ENCODE data around the gene SLC26A11. TPM values are rescaled to one million over a fixed set of nuclear protein-coding genes. Genes with fewer than 3 reads are reported as not detected.

The SLC26A11 gene
- total and polyA plus RNA-seq, 2 of the 13 experiments (the other 11 are each of a cell fraction or from before 2014, with no cell fraction given): 8.7 to 13.2 TPM

DNA sequence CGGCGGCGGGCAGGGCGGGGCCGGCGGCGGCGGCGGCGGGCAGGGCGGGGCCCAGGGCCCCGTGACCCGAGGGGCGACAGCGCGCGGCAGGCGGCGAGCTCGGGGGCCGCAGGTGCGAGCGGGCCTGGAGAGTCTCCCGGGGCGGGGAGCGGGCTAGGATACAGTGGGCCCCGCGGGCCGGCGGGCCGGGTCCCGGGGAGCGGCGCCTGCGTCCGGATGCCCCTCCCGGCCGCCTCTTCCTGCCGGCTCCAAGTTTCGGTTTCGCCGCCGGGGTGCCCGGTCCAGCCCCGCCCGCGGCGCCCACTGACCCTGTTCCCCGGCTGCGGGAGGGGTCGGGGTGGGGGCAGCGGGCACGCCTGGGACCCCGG, 40.5 kb downstream of the SLC26A11 start, which contains the start of gene RNF213 (continued):
- TF ChIP-seq ZMAT3 (CRISPR knock-in tag; conservative IDR thresholded peaks at IDR 0.05): no peak
- TF ChIP-seq, protein P1, sequence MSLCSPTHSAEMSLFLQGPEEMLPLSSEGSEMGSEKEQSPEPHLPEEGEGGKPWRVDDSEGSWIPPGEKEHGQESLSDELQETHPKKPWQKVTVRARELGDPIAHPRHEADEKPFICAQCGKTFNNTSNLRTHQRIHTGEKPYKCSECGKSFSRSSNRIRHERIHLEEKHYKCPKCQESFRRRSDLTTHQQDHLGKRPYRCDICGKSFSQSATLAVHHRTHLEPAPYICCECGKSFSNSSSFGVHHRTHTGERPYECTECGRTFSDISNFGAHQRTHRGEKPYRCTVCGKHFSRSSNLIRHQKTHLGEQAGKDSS (CRISPR knock-in tag; IDR thresholded peaks at IDR 0.05; ENCODE audit: borderline replicate concordance, low read depth): no peak
- TF ChIP-seq GPN1 (CRISPR knock-in tag; IDR thresholded peaks at IDR 0.05; ENCODE audit: borderline replicate concordance): no peak
- TF ChIP-seq, protein P2, sequence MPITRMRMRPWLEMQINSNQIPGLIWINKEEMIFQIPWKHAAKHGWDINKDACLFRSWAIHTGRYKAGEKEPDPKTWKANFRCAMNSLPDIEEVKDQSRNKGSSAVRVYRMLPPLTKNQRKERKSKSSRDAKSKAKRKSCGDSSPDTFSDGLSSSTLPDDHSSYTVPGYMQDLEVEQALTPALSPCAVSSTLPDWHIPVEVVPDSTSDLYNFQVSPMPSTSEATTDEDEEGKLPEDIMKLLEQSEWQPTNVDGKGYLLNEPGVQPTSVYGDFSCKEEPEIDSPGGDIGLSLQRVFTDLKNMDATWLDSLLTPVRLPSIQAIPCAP (CRISPR knock-in tag; IDR thresholded peaks at IDR 0.05; ENCODE audit: low read depth): peak; percentile 64; the same call in 1 of the 2 replicates
- no peak for TF ChIP-seq ZFP62 (CRISPR knock-in tag; IDR thresholded peaks at IDR 0.05)
- TF ChIP-seq, protein P3, sequence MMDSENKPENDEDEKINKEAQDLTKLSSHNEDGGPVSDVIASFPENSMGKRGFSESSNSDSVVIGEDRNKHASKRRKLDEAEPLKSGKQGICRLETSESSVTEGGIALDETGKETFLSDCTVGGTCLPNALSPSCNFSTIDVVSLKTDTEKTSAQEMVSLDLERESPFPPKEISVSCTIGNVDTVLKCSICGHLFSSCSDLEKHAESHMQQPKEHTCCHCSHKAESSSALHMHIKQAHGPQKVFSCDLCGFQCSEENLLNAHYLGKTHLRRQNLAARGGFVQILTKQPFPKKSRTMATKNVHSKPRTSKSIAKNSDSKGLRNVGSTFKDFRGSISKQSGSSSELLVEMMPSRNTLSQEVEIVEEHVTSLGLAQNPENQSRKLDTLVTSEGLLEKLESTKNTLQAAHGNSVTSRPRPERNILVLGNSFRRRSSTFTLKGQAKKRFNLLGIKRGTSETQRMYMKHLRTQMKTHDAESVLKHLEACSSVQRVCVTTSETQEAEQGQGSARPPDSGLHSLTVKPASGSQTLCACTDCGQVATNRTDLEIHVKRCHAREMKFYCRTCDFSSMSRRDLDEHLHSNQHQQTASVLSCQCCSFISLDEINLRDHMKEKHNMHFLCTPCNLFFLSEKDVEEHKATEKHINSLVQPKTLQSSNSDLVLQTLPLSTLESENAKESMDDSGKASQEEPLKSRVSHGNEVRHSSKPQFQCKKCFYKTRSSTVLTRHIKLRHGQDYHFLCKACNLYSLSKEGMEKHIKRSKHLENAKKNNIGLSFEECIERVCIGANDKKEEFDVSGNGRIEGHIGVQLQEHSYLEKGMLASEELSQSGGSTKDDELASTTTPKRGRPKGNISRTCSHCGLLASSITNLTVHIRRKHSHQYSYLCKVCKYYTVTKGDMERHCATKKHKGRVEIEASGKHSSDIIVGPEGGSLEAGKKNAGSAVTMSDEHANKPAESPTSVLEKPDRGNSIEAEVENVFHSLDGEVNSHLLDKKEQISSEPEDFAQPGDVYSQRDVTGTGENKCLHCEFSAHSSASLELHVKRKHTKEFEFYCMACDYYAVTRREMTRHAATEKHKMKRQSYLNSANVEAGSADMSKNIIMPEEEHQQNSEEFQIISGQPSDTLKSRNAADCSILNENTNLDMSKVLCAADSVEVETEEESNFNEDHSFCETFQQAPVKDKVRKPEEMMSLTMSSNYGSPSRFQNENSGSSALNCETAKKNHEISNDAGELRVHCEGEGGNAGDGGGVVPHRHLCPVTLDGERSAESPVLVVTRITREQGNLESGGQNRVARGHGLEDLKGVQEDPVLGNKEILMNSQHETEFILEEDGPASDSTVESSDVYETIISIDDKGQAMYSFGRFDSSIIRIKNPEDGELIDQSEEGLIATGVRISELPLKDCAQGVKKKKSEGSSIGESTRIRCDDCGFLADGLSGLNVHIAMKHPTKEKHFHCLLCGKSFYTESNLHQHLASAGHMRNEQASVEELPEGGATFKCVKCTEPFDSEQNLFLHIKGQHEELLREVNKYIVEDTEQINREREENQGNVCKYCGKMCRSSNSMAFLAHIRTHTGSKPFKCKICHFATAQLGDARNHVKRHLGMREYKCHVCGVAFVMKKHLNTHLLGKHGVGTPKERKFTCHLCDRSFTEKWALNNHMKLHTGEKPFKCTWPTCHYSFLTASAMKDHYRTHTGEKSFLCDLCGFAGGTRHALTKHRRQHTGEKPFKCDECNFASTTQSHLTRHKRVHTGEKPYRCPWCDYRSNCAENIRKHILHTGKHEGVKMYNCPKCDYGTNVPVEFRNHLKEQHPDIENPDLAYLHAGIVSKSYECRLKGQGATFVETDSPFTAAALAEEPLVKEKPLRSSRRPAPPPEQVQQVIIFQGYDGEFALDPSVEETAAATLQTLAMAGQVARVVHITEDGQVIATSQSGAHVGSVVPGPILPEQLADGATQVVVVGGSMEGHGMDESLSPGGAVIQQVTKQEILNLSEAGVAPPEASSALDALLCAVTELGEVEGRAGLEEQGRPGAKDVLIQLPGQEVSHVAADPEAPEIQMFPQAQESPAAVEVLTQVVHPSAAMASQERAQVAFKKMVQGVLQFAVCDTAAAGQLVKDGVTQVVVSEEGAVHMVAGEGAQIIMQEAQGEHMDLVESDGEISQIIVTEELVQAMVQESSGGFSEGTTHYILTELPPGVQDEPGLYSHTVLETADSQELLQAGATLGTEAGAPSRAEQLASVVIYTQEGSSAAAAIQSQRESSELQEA (CRISPR knock-in tag; IDR thresholded peaks at IDR 0.05; ENCODE audit: not compliant biosample characterization): peak; percentile 20
- no peak for TF ChIP-seq RBFOX2 (IDR thresholded peaks at IDR 0.05; ENCODE audit: low read depth, low read length)
- TF ChIP-seq, protein P4, sequence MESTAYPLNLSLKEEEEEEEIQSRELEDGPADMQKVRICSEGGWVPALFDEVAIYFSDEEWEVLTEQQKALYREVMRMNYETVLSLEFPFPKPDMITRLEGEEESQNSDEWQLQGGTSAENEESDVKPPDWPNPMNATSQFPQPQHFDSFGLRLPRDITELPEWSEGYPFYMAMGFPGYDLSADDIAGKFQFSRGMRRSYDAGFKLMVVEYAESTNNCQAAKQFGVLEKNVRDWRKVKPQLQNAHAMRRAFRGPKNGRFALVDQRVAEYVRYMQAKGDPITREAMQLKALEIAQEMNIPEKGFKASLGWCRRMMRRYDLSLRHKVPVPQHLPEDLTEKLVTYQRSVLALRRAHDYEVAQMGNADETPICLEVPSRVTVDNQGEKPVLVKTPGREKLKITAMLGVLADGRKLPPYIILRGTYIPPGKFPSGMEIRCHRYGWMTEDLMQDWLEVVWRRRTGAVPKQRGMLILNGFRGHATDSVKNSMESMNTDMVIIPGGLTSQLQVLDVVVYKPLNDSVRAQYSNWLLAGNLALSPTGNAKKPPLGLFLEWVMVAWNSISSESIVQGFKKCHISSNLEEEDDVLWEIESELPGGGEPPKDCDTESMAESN (CRISPR knock-in tag; conservative IDR thresholded peaks at IDR 0.05): no peak
- no peak for TF ChIP-seq NCOA2 (CRISPR knock-in tag; IDR thresholded peaks at IDR 0.05)
- no peak for TF ChIP-seq NCOA1 (CRISPR knock-in tag; IDR thresholded peaks at IDR 0.05)
- TF ChIP-seq ZNF367 (CRISPR knock-in tag; IDR thresholded peaks at IDR 0.05; ENCODE audit: borderline replicate concordance): no peak
- TF ChIP-seq ZNF570 (CRISPR knock-in tag; IDR thresholded peaks at IDR 0.05; ENCODE audit: borderline replicate concordance): no peak
- no peak for TF ChIP-seq ZNF792 (CRISPR knock-in tag; IDR thresholded peaks at IDR 0.05)
- TF ChIP-seq MIXL1 (CRISPR knock-in tag; IDR thresholded peaks at IDR 0.05): no peak
- no peak for TF ChIP-seq ZIK1 (CRISPR knock-in tag; IDR thresholded peaks at IDR 0.05; ENCODE audit: borderline replicate concordance, low read depth)
- no peak for TF ChIP-seq ZNF333 (CRISPR knock-in tag; IDR thresholded peaks at IDR 0.05; ENCODE audit: borderline replicate concordance)
- peak; percentile 12 to 79; a peak in 3 of 4 replicates for TF ChIP-seq POLR2A (IDR thresholded peaks at IDR 0.05; ENCODE audit: insufficient read depth in 1 of 2, low read depth in 2 of 2, low read length in 2 of 2)
- TF ChIP-seq DNMT1 (CRISPR knock-in tag; IDR thresholded peaks at IDR 0.05): no peak
- no peak for TF ChIP-seq FOXK1 (CRISPR knock-in tag; IDR thresholded peaks at IDR 0.05; ENCODE audit: borderline replicate concordance, low read depth)
- no peak; the same call in 1 of the 2 replicates for TF ChIP-seq ZNF546 (CRISPR knock-in tag; conservative IDR thresholded peaks at IDR 0.05)

All from HepG2 (cell line).